ENCODE results near the gene SLC10A1.
A peak's percentile ranks its signal among the peaks of the same experiment; 100 is the strongest.
"Not testable (repeated sequence)": the region's sequence is repeated elsewhere in the genome, so short reads cannot be mapped to it uniquely, and the experiment has no call there.

Gene SLC10A1

DNA sequence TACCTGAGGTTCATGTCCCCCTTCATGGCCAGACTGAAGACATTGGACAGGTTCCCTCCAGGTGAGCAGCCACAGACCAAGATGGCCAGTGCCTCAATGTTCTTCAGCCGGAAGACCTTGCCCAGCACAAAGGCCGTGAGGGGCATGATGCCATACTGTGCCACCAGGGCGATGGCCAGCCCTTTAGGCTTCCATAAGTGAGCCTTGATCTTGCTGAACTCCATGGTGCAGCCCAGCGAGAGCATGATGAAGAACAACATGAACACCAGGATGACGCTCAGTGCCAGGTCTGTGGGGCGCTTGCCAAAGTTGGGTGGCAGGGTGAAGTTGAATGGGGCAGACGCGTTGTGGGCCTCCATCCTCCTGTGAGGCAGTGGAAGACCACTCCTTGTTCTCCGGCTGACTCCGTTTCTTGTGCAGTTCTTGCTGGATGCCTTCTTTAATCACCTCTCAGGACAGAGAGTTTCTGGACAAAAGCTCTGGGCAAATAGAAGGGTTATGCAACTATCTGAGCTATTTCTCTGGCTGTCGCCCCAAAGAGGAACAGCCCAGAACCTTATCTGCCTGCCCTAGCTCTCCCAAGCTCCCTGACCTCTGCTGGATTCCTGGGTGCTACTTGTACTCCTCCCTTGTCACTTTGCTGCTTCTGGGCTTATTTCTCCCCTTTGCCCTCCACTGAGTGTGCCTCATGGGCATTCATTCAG, at the start of gene SLC10A1:
Gene SLC10A1, minus strand, starts transcription at position 445 of the 704 bp plus-strand sequence. Its CDS starts 86 bp downstream, at position 359.
- no peak for DNase-seq

DNA sequence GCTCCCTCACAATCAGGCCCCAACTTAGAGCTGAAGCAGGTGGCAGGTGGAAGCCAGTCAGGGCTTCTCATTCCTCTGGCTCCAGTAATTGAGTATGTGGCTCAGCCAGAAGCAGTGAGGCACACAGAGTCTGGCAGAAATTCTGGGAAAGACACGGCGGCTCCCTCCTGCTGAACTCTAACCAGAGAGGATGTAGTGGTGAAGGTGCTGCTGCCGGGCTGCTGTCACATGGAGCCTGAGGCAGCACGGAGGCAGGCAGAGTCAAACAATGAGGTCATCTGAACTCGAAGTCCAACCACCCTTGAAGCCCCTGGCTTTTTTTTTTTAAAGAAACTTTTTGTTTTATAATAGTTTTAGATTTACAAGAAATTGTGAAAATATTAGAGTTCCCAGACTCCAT, 48.7 kb upstream of the SLC10A1 start:
- DNase-seq = no peak

DNA sequence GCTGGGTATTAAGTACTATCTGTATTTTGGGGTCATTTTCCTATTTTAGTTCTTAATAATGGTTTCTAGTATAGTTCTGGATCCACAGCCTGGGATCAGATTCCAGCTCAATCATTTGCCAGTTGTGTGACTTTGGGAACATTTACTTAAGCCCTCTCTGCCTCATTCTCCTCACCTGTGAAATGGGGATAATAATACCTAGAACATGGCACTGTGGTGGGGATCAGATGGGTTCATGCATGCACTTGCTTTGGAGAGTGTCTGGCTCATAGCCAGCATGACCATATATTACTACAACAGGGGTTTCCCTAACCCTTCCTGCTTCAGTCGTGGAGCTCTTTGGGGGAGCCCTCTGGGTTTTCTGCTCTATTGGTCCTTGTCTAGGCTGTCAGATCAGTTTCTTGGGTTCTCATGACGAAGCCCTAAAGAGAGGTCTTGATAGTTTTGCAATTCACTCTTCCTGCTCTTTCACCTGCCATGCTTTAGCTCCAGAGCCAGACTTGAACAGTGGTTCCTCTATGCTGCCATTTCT, 48.1 kb upstream of the SLC10A1 start:
- no peak for DNase-seq

DNA sequence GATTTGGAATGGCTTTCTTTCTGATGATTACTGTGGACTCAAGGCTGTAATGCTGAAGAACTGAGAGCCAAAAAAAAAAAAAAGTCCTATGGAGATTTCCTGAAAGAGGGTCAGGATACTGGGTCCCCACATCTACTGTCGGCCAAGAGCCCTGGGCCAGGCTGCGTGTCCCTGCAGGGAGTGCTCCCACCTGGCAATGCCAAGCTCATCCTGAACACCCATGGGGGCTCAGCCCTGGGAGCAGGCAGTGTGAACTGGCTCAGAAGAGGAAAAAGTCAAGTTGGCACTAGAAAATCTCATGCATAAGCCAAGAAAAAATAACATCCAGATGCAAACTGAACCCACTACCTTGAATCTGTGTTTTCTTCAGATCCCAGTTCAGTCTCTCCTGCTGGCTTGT, 47.1 kb upstream of the SLC10A1 start:
- DNase-seq = no peak

DNA sequence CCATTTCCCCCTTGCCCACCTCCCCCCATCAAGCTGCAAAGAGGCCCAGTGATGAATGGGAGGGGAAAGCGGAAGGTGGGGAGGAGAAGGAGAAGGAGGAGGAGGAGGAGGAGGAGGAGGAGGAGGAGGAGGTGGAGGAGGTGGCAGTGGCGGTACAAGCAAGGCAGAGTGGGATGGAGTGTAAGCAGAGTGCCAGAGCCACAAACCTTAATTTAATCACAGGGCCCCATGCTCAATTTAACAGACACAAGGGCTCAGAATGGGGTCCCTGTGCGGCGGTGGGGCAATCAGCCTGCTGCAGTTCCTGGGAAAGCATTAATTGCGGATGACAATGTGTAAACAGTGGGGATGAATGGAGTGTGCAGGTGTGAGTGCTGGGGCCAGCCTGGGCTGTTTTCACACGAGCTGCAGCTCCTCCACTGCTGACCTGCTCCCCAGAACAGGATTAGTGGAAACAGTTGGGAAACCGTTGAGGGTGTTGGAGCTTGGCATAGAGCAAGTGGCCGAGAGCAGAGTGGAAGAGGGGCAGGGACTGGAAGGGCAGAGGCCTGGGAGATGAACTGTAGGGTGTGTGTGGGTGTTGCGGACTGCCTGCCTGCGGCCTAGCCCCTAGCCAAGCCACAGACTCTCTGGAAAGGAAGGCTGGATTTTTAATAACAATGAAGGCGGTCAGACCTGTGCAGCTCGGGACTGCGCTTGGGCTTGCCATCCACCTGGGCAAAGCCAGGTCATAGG, 45.8 kb upstream of the SLC10A1 start:
- no peak for DNase-seq

DNA sequence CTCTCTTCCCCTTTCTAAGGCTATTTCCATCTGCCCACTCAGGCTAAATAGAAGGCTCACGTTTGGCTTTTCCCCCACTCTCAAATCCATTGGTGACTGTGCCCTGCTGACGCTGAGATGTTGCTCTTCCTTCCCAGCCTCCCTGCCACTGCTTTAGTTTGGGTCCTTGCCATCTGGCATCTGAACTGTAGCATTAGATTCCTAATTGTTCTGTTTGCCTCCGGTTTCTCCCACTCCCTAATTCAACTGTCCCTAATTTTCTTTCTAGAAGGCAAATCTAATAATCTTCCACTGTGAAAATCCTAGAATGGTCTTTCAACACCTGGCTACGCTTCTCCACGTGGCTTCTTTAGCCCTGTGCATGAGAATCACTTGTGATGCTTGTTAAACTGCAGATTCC, 44.6 kb upstream of the SLC10A1 start:
- DNase-seq = no peak

DNA sequence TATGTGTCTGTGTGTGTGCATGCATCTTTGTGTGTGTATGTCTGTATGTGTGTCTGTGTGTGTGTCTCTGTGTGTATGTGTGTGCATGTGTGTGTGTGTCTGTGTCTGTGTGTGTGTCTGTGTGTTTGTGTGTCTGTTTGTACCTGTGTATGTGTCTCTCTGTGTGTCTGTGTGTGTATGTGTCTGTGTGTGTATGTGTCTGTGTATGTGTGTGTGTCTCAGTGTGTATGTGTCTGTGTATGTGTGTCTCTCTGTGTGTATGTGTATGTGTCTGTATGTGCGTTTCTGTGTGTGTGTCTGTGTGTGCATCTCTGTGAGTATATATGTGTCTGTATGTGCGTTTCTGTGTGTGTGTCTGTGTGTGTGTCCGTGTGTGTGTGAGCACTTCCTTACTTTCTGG, 42.6 kb upstream of the SLC10A1 start:
- no peak for DNase-seq

DNA sequence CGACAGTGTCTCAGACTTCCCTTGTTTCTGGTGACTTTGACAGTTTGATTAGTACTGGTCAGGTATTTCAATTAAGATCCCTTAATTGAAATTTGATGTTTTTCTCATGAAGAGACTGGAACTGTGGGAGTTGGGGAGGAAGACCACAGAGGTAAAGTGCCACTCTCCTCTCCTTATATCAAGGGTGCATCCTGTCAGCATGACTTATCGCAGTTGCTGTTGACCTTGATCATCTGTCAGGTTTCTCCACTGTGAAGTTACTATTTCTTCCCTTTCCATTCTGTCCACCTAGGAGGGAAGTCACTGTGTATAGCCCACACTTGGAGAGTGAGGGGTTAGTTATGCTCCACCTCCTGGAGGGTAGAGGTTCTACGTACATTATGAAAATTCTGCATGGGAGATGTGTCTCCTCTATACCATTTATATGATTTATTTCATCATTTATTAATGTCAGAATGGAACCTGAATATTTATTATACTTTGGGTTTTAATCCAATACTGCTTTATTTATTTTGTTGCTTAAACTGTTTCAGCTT, 41.9 kb upstream of the SLC10A1 start:
- DNase-seq = peak; percentile 20

DNA sequence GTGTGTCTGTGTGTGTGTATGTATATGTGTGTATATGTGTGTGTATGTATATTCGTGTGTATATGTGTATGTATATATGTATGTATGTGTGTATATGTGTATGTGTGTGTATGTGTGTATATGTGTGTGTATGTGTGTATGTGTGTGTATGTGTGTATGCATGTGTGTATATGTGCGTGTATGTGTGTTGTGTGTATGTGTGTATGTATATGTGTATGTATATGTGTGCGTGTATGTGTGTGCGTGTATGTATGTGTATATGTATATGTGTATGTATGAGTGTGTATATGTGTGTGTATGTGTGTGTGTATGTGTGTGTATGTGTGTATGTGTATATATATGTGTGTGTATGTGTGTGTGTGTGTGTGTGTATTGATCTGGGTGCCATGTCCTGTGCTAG, 31.8 kb upstream of the SLC10A1 start:
- no peak for DNase-seq

DNA sequence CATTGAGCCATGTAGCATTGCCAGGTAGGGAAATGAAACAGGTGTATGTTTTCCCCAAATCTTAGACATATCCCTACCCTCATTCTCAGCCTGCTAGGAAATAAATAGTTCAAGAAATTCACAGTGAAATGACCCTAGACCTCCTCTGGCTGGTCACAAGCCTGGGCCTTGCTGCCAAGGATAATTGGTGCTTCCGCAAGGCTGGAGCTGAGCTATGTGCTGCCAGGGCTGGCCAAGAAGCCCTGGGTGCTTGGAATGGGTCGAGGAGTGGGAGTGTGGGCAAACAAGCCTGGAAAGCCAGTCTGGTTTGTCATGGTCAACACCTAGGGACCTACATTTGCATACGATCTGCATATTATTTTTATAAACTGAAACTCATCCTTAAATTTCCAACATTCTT, 31.3 kb upstream of the SLC10A1 start:
- DNase-seq = no peak

DNA sequence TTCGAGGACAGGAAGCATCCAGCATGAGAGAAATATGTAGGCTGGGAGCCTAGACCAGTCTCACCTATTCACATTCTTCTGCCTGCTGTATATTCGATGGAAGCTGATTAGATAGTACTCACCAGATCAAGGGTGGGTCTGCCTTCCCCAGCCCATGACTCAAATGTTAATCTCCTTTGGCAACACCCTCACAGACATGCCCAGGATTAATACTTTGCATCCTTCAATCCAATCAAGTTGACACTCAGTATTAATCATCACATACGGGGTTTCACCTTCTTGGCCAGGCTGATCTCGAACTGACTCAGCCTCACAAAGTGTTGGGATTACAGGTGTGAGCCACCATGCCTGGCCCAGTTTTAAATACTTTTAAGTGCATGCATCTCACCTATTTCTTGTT, 30.5 kb upstream of the SLC10A1 start:
- no peak for DNase-seq

DNA sequence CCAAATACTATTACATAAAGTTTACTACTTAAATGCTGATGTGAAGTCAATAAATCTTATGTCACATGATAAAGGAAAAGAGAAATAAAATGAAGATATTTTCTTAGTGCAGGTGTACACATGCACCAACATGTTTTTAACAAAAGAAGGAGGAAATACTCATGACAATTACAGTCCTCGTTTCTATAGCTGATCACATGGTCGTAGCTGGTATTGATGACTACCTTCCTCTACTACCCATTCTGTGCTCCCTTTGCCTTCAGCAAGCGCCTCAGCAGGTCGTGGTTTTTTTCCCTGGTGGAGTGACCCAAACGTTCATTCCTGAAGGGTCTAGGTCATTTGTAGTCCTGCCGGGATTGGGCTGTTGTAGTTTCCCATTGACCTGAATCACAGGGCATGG, 25.4 kb upstream of the SLC10A1 start:
- DNase-seq = no peak

DNA sequence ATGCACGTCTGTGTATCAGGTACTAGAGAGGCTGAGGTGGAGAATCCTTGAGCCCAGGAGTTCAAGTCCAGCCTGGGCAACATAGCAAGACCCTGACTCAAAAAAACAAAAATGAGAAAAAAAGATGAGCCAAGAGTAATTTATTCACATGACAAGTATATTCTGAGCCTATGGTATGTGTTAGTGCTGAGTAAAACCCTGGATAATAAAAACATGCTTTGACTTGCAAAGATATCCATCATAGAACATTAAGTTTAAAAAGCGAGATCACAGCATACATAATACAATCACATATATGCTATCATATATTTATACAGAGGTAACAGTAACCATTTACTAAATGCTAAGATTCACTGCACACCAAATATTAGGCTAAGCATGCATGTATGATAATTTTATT, 23.9 kb upstream of the SLC10A1 start:
- DNase-seq = no peak

DNA sequence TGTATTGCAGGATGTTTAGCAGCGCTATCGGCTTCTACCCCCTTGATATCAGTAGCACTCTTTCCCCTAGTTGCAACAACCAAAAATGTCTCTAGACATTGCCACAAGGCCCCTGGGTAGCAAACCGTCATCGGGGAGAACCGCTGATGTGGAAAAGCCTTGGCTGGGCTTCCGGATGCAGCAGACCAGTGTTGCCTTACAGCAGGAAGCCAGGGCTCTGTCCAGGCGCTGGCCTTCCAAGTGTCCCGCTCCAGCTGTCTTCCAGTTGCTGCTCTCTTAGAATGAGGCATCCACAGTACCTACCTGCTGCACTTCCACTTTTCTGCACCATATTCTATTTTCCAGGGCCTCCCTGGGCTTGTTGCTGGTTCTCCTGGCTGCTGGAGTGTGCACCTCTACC, 22.6 kb upstream of the SLC10A1 start:
- DNase-seq = no peak

DNA sequence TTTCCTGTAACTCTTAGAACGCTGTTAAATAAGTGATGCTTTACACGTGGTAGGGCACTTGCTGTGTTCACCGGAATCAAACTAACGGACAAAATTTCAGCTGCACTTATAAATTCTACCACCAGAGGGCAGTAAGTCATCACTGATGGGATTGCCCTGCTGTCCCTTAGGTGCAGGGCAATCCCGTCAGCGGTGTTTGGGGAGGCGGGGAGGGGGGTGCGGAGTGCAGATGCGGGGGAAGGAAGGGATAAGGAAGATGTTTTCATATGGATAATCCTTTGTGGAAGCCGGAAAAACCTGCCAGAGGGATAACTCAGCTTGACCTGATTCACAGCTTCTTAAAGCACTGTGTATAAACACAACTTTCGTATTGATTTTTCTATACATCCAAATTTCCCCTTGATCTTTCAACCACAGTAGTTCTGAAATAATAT, 21.7 kb upstream of the SLC10A1 start:
- peak; percentile 85 for DNase-seq

DNA sequence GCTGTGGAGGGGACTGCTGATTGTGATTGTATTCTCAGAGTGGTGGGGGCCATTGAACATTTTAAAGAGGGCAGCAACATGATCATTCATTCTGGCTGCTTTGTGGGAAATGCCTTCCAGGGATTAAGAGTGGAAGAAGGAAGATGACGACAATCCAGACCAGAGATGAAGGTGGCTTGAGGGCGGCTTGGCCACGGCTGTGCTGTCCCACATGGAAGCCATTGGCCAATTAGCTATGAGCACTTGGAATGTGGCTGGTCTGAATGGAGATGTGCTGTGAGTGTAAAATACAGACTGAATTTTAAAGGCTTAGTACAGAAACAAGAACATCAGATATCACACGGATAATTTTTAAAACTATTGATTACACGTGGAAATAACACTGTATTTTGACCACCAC, 19.2 kb upstream of the SLC10A1 start:
- DNase-seq = no peak

DNA sequence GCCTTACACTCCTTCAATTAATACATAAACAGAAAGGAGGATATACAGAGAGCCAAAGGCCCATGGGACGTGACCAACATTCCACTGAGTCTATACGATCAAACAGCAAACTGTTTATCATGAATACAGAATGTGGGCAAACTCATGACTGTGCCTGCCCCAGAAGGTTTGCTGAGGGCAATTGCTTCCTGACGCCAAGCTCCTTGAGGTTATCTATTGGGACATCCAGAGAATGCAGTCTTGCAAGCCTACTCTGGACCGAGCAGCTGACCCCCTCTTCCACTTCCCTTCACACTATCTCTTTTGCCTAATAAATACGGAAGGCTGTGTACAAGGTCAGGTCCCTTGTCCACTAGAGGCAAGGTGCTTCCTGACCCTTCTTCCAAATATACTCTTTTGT, 18.5 kb upstream of the SLC10A1 start:
- DNase-seq = no peak

DNA sequence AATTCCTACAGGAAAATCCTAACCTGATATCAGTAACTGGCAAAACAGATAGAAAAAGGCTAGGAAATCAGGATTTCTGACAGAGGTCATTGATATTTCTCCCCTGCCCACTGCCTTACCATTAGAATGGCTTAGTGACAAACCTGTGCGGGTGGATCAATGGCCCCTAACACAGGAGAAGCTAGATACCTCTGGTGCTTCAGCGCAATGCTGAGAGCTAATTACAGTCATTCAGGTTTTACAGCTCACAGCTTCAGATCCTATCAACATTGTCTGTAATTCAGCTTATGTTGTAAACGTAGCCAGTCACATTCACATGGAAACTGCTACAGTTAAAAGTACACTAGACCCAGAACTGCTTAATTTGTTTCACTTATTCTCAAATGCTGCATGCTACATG, 17.4 kb upstream of the SLC10A1 start:
- DNase-seq = no peak

DNA sequence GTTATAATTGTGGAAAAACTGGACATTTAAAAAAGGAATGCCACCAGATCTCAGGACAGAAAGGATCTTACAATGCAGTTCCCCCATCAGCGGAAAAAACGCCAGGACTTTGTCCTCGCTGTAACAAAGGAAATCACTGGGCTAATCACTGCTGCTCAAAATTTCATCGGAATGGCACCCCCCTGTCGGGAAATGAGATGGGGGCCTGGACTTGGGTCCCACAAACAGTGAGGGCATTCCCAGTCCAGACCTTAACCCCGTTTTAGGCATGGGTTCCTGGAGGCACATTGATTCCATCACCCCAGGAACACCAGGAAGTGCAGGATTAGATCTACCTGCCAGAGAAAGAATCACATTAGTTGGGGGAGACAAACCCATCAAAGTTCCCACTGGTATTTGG, 16.3 kb upstream of the SLC10A1 start:
- DNase-seq = not testable (repeated sequence)

DNA sequence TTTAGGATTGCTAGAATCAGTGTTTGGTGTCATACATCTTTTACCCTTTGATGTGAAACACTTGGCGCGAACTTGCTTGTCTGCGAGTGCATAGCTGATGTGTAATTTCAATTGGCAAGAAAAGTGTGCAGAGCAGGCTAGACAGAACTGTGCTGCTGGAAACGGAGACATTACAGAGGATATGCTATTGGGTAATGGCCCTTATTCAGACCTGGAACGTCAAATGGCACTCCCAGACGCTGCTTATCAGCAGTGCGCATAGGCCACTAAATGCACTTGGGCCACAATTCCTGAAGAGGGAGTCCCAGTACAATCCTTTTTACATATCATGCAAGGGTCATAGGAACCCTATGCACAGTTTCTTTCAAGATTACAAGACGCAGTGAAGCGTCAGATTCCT, 15.7 kb upstream of the SLC10A1 start:
- peak; percentile 29 for DNase-seq

DNA sequence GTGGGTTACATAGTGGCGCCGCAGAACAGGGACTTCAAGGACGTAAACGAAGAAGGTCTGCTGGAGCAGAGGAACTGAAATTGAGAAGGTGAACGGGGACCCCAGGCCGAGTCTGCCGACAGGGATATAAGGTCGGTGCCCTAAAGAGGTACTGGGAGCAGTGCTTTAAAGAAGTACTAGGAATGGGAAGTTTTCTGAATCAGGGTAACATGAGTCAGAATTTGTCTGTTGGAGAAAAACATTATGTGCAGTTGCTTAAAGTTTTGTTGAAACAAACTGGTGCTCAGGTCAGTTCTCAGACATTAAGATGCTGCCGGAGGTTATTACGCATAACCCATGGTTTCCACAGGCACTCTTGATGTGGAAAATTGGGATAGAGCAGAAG, 14.8 kb upstream of the SLC10A1 start:
- no peak for DNase-seq

DNA sequence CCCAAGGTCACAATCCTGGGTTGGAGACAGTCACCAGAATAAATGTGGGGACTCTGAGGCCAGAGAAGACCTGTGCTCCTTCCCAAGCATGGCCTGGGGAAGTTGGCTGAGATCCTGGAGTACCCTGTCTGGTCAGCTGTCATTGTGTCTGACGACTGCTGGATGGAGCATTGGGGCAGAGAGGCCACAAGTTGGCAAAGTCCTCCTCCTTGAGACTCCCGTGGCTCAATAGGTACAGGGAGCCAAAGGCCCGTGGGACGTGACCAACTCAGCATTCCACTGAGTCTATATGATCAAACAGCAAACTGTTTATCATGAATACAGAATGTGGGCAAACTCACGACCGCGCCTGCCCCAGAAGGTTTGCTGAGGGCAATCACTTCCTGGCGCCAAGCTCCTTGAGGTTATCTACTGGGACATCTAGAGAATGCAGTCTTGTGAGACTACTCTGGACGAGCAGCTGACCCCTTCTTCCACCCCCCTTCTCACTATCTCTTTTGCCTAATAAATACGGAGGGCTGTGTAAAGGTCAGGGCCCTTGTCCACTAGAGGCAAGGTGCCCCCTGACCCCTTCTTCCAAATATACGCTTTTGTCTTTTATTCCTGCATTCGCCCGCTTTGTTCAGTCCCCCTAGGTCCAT, 14.3 kb upstream of the SLC10A1 start:
- DNase-seq = no peak

DNA sequence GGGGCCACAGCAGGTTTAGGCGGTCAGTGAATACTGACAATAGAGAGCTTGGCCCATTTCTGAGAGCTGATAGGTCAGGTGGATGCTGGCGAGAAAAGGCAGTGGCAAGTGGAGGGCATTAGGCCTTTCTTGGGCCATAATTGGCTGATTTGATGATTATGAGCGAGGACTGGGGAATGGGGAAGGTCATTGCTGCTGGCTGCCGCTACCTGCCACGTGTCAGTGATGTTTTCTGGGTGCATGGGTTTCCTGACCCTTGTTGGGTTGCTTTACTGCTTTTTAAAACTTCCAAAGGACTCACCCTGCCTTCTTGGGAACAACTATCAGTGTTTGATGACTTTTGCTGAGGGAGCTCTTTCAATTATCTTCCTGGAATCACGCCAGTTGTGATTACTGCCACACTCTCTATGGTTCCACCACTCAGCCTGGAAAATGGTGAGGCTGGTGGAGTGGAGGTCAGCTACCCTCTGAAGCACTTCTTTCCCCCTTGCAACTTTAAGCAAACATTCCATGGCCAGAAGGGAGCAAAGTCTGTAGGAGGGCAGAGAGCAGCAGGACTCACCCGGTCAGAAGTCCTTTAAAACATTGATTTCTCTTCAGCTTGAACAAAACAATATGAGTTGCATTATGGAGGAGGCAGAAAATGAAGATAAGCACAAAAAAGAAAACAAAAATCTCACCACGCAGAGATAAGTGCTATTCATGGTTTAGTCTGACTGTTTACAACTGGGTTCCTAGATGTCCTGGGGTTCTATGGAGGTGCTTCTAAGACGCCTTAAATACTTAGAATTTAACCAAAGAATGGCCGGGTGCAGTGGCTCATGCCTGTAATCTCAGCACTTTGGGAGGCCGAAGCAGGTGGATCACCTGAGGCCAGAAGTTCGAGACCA, 12.1 kb upstream of the SLC10A1 start:
- DNase-seq = no peak
